ENCODE results near the gene SLC9A7.
A peak's percentile ranks its signal among the peaks of the same experiment; 100 is the strongest.

The SLC9A7 gene

DNA sequence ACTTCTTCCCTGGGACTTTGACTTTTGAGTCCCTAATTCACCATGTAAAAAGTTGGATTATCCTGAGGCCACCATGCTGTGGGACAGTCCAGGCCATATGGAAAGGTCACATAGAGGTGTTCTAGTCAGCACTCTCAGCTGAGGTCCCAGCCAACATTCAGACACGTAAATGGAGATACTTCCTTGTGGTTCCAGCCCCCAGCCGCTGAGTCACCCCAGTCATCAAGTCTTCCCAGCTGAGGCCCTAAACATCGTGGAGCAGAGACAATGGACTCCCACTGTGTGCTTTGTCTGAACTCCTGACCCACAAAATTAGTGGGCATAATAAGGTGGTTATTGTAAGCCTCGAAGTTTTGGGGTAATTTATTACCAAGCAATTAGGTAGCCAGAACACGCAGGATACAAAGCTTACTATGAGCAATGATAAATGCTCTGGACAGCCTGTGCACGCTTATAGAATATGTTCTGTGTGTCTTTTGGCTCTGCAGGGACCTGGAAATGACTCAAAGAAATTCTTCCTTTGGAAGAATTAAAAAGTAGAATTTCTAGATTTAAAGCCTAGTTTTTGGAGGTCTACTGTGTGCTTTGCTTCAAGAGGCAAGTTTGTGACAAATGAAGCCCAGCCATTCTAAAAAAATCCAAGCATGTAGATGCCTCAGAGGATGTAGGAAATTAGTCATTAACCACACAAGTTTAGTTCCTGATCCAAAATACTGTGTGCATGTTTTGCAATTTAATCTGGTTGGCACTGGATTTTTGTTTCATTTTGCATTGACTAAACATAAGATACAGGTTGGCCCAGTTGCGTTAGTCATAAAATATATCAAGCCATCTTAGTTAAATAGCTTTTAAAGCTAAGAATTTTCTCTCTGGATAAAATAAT, 33.2 kb upstream of the SLC9A7 start:
- Histone ChIP-seq H3K36me3 (ENCODE audit: control insufficient read depth in 2 of 2, insufficient read depth in 1 of 2, low read length in 2 of 2) (no peaks in the 10 kb centered on the region), H3K4me1 (ENCODE audit: control insufficient read depth, insufficient read depth, low read length) (no peaks in the 10 kb centered on the region), H3K27ac (ENCODE audit: extremely low read depth, low read depth, low read length) (no peak overlapping the region), H3K4me3 (ENCODE audit: low read depth, low read length) (no peak overlapping the region), H3K9me3 (ENCODE audit: control insufficient read depth, insufficient read depth, low read depth, low read length) (no peaks in the 10 kb centered on the region)
- CTCF ChIA-PET, result interaction anchor here (0.7 to 1.8 kb wide), 4 partner anchors 13 to 138 kb away, joined by 3 to 5 read pairs (median 3); partner anchors contain the start of gene SLC9A7
- POLR2A ChIA-PET, result no interaction called here
- TF ChIP-seq ZNF335 (tag by site-specific recombination; conservative IDR thresholded peaks at IDR 0.05) (peak; percentile 34), ZNF404 (tag by site-specific recombination; IDR thresholded peaks at IDR 0.05) (no peak), ZIC2 (tag by site-specific recombination; IDR thresholded peaks at IDR 0.05) (peak; percentile 88), ZNF600 (tag by site-specific recombination; IDR thresholded peaks at IDR 0.05) (0 out of 2 replicates have a peak, but pooled peaks have one; percentile 29), KLF10 (tag by site-specific recombination; IDR thresholded peaks at IDR 0.05) (no peak), IKZF3 (tag by site-specific recombination; IDR thresholded peaks at IDR 0.05) (peak; percentile 26; the same call in 1 of the 2 replicates), ZNF423 (tag by site-specific recombination; IDR thresholded peaks at IDR 0.05) (no peak), ZNF24 (tag by site-specific recombination; IDR thresholded peaks at IDR 0.05) (0 out of 2 replicates have a peak, but pooled peaks have one; percentile 39), ZSCAN30 (tag by site-specific recombination; IDR thresholded peaks at IDR 0.05) (no peak), ZNF561 (tag by site-specific recombination; IDR thresholded peaks at IDR 0.05; ENCODE audit: borderline replicate concordance) (no peak), ZEB2 (tag by site-specific recombination; IDR thresholded peaks at IDR 0.05) (0 out of 2 replicates have a peak, but pooled peaks have one; percentile 50), GFI1B (tag by site-specific recombination; IDR thresholded peaks at IDR 0.05) (no peak), MYNN (tag by site-specific recombination; IDR thresholded peaks at IDR 0.05; ENCODE audit: borderline replicate concordance) (no peak), SETDB1 (IDR thresholded peaks at IDR 0.05; ENCODE audit: insufficient read length, low read length) (no peak), MEIS1 (CRISPR knock-in tag; IDR thresholded peaks at IDR 0.05; ENCODE audit: borderline replicate concordance) (peak; percentile 43; the same call in 1 of the 2 replicates), SP7 (tag by site-specific recombination; IDR thresholded peaks at IDR 0.05) (peak; percentile 97), ZNF629 (tag by site-specific recombination; IDR thresholded peaks at IDR 0.05) (peak; percentile 39; the same call in 1 of the 2 replicates), ZNF324 (tag by site-specific recombination; IDR thresholded peaks at IDR 0.05) (0 out of 2 replicates have a peak, but pooled peaks have one; percentile 19), OSR2 (tag by site-specific recombination; IDR thresholded peaks at IDR 0.05) (peak; percentile 12; the same call in 1 of the 2 replicates), ZNF677 (tag by site-specific recombination; IDR thresholded peaks at IDR 0.05) (no peak)
- TF ChIP-seq, protein P1, sequence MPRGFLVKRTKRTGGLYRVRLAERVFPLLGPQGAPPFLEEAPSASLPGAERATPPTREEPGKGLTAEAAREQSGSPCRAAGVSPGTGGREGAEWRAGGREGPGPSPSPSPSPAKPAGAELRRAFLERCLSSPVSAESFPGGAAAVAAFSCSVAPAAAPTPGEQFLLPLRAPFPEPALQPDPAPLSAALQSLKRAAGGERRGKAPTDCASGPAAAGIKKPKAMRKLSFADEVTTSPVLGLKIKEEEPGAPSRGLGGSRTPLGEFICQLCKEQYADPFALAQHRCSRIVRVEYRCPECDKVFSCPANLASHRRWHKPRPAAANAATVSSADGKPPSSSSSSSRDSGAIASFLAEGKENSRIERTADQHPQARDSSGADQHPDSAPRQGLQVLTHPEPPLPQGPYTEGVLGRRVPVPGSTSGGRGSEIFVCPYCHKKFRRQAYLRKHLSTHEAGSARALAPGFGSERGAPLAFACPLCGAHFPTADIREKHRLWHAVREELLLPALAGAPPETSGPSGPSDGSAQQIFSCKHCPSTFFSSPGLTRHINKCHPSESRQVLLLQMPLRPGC (tag by site-specific recombination; IDR thresholded peaks at IDR 0.05), result 0 out of 2 replicates have a peak, but pooled peaks have one; percentile 25
- TF ChIP-seq, protein P2, sequence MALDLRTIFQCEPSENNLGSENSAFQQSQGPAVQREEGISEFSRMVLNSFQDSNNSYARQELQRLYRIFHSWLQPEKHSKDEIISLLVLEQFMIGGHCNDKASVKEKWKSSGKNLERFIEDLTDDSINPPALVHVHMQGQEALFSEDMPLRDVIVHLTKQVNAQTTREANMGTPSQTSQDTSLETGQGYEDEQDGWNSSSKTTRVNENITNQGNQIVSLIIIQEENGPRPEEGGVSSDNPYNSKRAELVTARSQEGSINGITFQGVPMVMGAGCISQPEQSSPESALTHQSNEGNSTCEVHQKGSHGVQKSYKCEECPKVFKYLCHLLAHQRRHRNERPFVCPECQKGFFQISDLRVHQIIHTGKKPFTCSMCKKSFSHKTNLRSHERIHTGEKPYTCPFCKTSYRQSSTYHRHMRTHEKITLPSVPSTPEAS (tag by site-specific recombination; IDR thresholded peaks at IDR 0.05), result no peak
- TF ChIP-seq, protein P3, sequence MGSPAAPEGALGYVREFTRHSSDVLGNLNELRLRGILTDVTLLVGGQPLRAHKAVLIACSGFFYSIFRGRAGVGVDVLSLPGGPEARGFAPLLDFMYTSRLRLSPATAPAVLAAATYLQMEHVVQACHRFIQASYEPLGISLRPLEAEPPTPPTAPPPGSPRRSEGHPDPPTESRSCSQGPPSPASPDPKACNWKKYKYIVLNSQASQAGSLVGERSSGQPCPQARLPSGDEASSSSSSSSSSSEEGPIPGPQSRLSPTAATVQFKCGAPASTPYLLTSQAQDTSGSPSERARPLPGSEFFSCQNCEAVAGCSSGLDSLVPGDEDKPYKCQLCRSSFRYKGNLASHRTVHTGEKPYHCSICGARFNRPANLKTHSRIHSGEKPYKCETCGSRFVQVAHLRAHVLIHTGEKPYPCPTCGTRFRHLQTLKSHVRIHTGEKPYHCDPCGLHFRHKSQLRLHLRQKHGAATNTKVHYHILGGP (tag by site-specific recombination; IDR thresholded peaks at IDR 0.05), result peak; percentile 40; the same call in 1 of the 2 replicates
- TF ChIP-seq, protein P4, sequence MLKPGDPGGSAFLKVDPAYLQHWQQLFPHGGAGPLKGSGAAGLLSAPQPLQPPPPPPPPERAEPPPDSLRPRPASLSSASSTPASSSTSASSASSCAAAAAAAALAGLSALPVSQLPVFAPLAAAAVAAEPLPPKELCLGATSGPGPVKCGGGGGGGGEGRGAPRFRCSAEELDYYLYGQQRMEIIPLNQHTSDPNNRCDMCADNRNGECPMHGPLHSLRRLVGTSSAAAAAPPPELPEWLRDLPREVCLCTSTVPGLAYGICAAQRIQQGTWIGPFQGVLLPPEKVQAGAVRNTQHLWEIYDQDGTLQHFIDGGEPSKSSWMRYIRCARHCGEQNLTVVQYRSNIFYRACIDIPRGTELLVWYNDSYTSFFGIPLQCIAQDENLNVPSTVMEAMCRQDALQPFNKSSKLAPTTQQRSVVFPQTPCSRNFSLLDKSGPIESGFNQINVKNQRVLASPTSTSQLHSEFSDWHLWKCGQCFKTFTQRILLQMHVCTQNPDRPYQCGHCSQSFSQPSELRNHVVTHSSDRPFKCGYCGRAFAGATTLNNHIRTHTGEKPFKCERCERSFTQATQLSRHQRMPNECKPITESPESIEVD (tag by site-specific recombination; IDR thresholded peaks at IDR 0.05), result 0 out of 2 replicates have a peak, but pooled peaks have one; percentile 29
- TF ChIP-seq, protein P5, sequence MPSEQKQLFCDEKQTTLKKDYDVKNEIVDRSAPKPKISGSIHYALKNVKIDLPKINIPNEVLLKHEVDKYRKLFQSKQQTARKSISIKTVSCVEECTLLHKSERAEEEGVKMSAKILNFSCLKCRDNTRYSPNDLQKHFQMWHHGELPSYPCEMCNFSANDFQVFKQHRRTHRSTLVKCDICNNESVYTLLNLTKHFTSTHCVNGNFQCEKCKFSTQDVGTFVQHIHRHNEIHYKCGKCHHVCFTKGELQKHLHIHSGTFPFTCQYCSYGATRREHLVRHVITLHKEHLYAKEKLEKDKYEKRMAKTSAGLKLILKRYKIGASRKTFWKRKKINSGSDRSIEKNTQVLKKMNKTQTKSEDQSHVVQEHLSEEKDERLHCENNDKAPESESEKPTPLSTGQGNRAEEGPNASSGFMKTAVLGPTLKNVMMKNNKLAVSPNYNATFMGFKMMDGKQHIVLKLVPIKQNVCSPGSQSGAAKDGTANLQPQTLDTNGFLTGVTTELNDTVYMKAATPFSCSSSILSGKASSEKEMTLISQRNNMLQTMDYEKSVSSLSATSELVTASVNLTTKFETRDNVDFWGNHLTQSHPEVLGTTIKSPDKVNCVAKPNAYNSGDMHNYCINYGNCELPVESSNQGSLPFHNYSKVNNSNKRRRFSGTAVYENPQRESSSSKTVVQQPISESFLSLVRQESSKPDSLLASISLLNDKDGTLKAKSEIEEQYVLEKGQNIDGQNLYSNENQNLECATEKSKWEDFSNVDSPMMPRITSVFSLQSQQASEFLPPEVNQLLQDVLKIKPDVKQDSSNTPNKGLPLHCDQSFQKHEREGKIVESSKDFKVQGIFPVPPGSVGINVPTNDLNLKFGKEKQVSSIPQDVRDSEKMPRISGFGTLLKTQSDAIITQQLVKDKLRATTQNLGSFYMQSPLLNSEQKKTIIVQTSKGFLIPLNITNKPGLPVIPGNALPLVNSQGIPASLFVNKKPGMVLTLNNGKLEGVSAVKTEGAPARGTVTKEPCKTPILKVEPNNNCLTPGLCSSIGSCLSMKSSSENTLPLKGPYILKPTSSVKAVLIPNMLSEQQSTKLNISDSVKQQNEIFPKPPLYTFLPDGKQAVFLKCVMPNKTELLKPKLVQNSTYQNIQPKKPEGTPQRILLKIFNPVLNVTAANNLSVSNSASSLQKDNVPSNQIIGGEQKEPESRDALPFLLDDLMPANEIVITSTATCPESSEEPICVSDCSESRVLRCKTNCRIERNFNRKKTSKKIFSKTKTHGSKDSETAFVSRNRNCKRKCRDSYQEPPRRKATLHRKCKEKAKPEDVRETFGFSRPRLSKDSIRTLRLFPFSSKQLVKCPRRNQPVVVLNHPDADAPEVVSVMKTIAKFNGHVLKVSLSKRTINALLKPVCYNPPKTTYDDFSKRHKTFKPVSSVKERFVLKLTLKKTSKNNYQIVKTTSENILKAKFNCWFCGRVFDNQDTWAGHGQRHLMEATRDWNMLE (tag by site-specific recombination; conservative IDR thresholded peaks at IDR 0.05; ENCODE audit: low read depth), result peak; percentile 38; the same call in 1 of the 2 replicates
